Measurements from ENCODE around the gene DDX20.

GRCh38 chr1:111779546-111779945, 23.8 kb downstream of the DDX20 start:
- no peak for TF ChIP-seq POLR2AphosphoS5 (IDR thresholded peaks at IDR 0.05)
- TF ChIP-seq EP300 (IDR thresholded peaks at IDR 0.05), result no peak
- TF ChIP-seq CTCF (IDR thresholded peaks at IDR 0.05), result no peak
